Measurements from ENCODE around the gene KCNK16.

The KCNK16 gene

DNA sequence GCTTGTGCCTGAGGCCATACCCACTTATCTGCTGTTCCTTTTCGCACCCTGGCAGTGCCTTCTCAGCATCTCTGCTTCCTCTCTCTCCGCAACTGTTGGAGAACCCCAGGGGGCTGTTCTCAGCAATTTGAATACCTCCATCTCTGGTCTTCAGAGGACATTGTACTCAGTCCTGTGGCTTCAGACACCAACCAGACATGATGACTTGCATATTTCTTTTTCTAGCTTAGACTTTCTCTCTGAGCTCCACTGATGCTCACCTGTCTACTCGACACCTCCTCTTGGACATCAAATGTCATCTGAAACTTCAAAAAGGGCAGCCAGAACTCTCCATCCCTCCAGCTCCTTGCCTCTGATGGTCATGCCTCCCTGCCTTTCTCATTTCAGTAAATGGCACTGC is 18.9 kb upstream of the KCNK16 start:
- no peak for DNase-seq

DNA sequence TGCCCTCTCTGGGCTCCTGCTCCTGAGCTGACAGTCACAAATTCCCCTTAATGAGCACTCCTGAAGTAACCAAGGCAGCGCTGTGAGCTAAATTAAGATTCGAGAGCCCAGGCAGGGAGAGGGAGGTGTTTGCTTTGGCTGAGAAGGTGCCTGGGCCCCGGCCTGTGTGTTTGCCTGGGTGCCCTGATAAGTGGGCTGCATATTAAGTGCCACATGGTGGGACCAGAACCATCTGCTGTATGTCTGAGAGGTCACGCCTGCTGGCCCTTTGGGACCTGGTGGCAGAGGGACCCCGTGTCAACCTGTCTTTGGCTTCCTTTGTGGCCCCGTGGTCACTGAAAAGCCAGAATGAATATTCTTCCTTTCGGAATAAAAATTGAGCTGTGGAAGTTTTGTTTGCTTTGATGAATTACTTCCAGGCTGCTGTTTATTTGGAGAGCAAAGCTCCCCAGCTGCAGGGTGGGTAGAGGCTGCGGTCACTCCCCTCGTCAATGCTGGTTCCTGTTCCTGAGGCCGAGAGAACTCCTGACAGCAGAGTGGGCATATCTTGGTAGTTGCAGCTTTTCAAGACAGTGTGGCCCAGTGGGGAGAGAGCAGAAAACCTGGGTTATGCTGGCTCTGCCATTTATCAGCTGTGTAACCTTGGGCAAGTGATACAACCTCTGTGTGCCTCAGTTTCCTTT is 17.5 kb upstream of the KCNK16 start:
- DNase-seq, result no peak

DNA sequence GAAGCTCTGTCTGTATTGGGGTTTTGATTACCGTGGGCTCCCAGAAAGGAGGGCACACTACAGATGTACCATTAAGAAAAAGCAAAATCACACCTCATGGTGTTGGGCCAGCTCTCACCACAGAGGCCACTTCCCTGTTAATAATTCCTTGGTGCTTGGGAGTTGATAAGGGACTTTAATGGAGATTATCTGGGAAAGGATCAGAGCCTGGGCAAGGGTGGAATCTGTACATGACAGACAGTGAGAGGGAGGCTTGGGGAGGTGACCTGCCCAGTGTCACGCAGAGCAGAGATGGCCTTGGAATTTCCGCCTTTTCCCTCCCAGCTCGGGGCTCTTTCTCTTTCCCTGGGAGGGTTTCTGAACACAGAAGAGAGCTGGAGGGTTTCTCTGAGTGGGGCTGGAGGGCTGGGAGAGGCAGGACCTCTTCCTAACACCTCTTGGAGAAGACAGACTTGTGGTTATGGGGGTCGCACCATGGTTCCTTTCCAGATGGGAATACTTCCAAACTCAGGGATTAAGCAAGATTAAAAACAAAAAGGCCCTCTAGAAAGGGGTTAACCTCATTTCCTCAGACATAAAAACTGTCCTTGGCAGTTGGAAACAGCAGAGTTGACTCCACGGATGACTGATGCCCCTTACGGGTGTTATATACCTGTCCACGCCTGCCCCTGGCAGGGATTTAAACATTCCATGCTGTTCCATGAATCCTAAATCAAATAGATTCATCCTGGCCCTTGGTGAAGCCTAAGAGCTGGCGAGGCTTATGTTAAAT is 16.8 kb upstream of the KCNK16 start:
- DNase-seq, result no peak

GRCh38 chr6:39338397-39338796 is 15.9 kb upstream of the KCNK16 start:
- no peak for DNase-seq

GRCh38 chr6:39335780-39336545 is 13.5 kb upstream of the KCNK16 start:
- no peak for DNase-seq

GRCh38 chr6:39333644-39334438 is 11.3 kb upstream of the KCNK16 start:
- no peak for DNase-seq

GRCh38 chr6:39330476-39330875 is 8.0 kb upstream of the KCNK16 start:
- DNase-seq, result no peak

DNA sequence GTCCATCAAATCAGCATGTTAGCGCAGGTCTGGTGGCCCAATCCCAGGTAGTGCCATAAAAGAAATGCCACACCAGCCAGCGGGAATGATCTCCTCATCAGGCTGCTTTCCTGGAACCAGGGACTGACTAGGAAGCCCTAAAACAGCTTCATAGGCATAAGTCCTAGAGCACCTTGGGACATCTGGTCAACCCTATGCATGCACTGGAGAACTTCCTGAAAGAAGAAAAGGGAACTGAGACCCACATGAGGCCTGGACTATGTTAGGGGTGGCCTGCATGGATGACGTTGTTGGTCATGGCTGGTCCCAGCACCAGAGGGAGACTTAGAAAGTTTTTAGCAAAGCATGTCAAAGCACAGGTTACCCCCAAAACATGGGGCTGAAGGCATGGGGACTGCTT is 7.6 kb upstream of the KCNK16 start:
- DNase-seq, result no peak

DNA sequence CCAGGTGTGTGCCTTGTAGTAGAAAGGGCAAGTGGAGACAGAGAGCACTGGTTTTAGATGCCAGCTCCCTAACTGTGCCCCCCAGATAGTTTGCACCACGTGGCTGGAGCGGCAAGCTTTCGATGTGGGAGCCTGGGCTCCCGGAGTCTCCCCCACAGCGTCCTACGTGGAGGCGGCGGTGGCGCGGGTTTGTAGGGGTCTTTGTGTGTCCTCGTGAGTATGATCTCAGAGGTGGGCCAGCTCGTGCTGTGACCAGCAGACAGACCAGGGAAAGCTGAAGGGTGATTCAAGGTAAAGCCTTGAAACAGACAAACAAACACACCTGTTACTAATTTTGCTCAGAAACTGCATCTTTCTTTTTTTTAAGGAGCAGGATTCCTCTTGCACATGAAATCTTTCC is 5.6 kb upstream of the KCNK16 start:
- no peak for DNase-seq

GRCh38 chr6:39327507-39327906 is 5.0 kb upstream of the KCNK16 start:
- DNase-seq, result no peak

DNA sequence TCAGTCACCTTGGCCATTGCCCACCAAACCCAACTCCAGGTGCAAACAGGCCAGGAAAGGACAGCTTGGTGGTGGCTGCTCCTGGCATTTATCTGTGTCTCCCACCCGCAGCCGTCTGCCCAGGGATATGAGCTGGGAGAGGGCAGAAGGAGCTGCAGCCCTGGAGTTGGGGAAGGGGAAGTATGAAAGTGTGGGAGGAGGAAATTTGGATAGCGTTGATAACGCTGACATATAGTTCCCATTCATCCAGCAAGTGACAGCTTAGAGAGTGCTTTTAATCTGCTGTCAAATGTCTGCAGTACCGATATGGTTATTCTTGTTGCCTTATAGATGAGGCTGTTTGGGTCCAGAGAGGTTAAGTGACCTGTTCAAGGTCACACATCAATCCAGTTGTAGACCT is 741 bp downstream of the KCNK16 start:
- DNase-seq, result no peak

- no peak for DNase-seq
These were observed 2.0 kb downstream of the KCNK16 start for GRCh38 chr6:39320363-39320984.

- no peak for DNase-seq
These were observed 2.7 kb downstream of the KCNK16 start for GRCh38 chr6:39319621-39320362.

- DNase-seq, result no peak
These were observed 5.2 kb downstream of the KCNK16 start for GRCh38 chr6:39317256-39317655.

DNA sequence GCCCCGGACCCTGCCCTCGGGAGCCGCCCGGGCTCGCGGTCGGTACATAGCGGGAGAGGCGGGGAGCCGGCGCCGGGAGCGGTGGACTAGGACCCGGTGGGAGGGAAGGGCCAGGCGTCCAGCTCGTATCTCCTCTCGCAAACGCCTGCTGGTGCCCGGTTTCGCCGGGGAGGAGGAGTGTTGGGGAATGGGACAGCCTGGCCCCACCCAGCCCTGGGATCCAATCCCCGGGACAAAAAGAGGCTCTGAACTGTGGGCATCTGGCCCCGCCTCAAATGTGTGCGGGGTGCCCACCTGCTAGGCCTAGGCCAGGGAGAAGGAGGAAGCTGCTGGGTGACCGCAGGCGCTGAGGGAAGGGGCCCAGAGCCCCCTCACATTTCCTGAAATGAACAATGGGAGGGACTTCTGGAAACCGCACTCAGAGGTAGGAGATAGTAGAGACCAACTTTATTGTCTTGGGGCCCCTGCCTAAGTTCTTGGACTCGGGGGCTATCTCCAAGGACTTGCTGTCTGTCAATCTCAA is 8.2 kb downstream of the KCNK16 start, which contains the start of gene KCNK17:
Gene KCNK17, minus strand, starts transcription at position 147 of the 523 bp plus-strand sequence. Its CDS starts 99 bp downstream, at position 48.
- DNase-seq, result no peak

- no peak for DNase-seq
These were observed 8.8 kb downstream of the KCNK16 start for GRCh38 chr6:39313526-39314272.

DNA sequence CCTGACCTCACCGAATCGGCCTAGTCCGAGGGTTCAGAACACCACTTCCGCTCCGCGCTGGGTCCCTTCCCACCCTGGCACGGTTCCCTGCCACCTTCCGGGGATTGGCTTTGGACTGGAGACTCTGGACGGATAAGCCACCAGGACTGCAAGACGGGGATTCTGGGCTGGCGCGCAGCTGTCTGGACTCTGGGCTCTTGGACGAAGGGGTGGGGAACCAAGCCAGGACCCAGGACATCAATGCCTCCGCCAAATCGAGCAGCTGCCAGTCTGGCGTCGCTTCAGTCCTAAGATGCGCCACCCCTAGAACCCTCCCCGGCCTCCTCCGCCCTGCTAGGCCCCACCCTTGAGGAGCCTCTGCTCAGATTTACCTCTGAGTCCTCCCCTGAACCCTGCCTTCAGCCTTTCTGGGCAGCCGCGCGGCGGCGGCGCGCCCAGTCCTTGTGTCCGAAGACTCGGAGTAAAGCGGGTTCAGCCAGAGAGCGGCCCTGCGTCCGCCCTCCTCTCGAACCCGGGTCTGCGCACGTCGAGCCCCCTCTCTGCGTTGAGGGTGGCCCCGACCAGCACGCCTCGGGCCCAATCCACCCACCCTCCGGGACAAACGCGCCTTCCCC is 9.5 kb downstream of the KCNK16 start:
- no peak for DNase-seq

DNA sequence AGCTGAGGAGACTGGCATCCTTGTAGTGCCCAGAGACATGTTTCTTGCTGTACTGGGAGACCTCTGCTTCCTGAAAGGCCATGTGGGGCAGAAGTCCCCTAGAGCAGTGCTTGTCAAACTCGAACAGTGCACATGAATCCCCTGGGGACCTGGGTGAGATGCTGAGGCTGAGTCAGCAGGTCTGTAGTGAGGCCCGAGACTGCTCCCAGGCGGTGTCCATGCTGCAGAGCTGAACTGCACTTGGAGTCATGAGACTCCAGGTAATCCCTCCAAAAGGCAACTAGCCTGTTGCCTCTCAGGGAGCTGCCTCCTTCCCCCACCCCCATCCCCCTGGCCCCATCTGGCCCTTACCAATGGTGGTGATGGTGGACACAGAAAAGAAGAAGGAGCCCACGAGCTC is 12.0 kb downstream of the KCNK16 start:
- DNase-seq, result no peak

DNA sequence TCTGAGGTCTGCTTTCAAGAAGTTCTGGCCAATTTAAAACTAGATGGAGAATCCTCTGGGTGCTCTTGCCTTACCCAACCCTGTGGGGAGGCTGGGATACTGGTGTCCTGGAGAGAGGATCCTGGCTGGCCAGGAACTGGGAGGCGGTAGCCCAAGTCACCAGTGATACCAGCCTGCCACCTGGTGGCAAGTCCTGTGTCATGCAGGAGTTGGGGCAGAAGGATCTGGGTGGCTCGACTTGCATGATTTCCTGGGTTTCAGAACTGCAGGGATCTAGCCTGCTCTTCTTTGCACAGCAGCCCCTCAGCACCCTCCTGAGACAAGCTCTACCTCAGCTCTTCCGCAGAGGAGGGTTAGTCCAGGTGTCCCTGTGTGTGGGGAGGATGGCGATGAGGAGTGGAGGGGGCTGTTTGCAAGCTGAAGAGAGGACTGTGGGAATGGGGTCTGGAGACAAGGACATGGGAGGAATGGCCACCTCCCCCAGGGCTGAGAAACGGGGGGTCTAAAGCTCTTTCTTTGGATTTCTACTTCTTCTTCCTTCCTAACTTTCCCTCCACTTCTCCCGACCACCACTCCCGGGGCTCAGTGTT is 12.5 kb downstream of the KCNK16 start:
- DNase-seq, result peak; percentile 31

- DNase-seq, result no peak
These were observed 15.0 kb downstream of the KCNK16 start for GRCh38 chr6:39307462-39307861.
